Right lobe of liver (tissue), 6 donors: Measurements from ENCODE around the gene EVPLL. TPM values are rescaled to one million over a fixed set of nuclear protein-coding genes. Genes with fewer than 3 reads are reported as not detected.
"Not testable (repeated sequence)": the region's sequence is repeated elsewhere in the genome, so short reads cannot be mapped to it uniquely, and the experiment has no call there.

Experiments
- ATAC-seq, 4 donors: fragments of 200-7000 bp; cut with Tn5 transposase; one replicate each; pipeline ENCODE4 v1.9.1; 2020; ENCODE audit warnings: mild to moderate bottlenecking in 4 of 4, moderate library complexity in 4 of 4
- DNase-seq, 3 donors: peaks; one replicate each; pipeline ENCODE4 v3.0.0-alpha.2; 2020
- H3K27ac ChIP-seq, 3 donors: fragments of 200-600 bp; one replicate each; pipeline ENCODE4 v1.8.0; 2022
- H3K27me3 ChIP-seq, 2 donors: fragments of 200-600 bp; one replicate each; pipeline ENCODE4 v1.8.0; 2022
- H3K36me3 ChIP-seq, 4 donors: fragments of 200-600 bp; sonication (generic) in 1 of 4; one replicate each; pipeline versions ENCODE4 v1.5.1 to v1.8.0; 2017 to 2022; ENCODE audit warnings: control low read depth in 1 of 4
- H3K4me1 ChIP-seq, 4 donors: fragments of 200-600 bp; sonication (generic) in 1 of 4; one replicate each; pipeline versions ENCODE4 v1.5.1 to v1.8.0; 2017 to 2022; ENCODE audit warnings: control low read depth in 1 of 4
- H3K4me3 ChIP-seq, 3 donors: fragments of 200-600 bp; one replicate each; pipeline ENCODE4 v1.8.0; 2022
- H3K9me3 ChIP-seq, 4 donors: fragments of 200-600 bp; sonication (generic) in 1 of 4; one replicate each; pipeline versions ENCODE4 v1.5.1 to v1.8.0; 2017 to 2022; ENCODE audit warnings: control low read depth in 1 of 4
- CTCF ChIP-seq, 4 donors: fragments of 200-600 bp in 3 of 4; fragments of 450-650 bp in 1 of 4; IDR thresholded peaks; one replicate each; pipeline versions ENCODE4 v1.5.1 to v1.8.0; 2016 to 2022; ENCODE audit warnings: antibody characterized with exemption in 4 of 4, mild to moderate bottlenecking in 2 of 4
- POLR2A ChIP-seq: fragments of 450-650 bp; IDR thresholded peaks from one replicate; pipeline ENCODE4 v1.6.1; 2017; ENCODE audit warnings: antibody characterized with exemption, mild to moderate bottlenecking
- WGBS: methylation state at CpG from one replicate; pipeline ENCODE4 v1.1.6; 2018; ENCODE audit warnings: low coverage, low lambda C conversion rate; ENCODE audit not compliant: insufficient coverage; ENCODE audit errors: missing lambda C conversion rate; 5-methylcytosine and 5-hydroxymethylcytosine counted together
- intact Hi-C, 2 donors: fragments of 100-400 bp; cut with DNase I; formaldehyde crosslinking; loops; one replicate each; pipeline versions ENCODE4 v1.11.2 to v1.14.1; 2022
- total RNA-seq, 6 experiments: library from RNA; depleted of rRNA in 2 of 6; stranded (reverse); fragments of >200 nt in 2 of 6; fragmentation: NEBNext Ultra II Directional in 3 of 6; extraction: Animal tissue kit (Norgen Biotek cat#: 25700) in 3 of 6; gene quantifications; one replicate each; pipeline versions ENCODE4 v1.1.0 to v1.2.4, GENCODE V29; 2016 to 2023
- donor health status: DM: no; HTN: yes; CAD: no.
- donor health status: DM: no; HTN: no; CAD: no.
- donor health status: DM: no; HTN: no; CAD: no.
- donor health status: DM: no; HTN: yes; CAD: no.
- donor health status: DM: no; HTN: yes; CAD: no.

The EVPLL gene
- total RNA-seq, 6 experiments from 2014 or later = 0.46 to 1.6 (median 1.0) TPM

GRCh38 chr17:18381158-18381952 is 3.8 kb downstream of the EVPLL start:
- no peaks in the 10 kb centered on the region for H3K27me3 ChIP-seq
- no peaks in the 10 kb centered on the region for H3K36me3 ChIP-seq
- no peak overlapping the region for H3K27ac ChIP-seq
- DNase-seq = peak in 2 of 3 donors; percentile 52 to 54
- H3K4me3 ChIP-seq = no peak overlapping the region
- TF ChIP-seq CTCF (IDR thresholded peaks at IDR 0.05) (no peak), POLR2A (no peak)
- peaks cover 0 to 16% (median 3%) of the 10 kb centered on the region in 4 donors for H3K4me1 ChIP-seq
- 50% methylated on average over 4 of the region's 23 CpGs for WGBS
- intact Hi-C loops = no loop called here
- no peak for ATAC-seq
- no peaks in the 10 kb centered on the region for H3K9me3 ChIP-seq

DNA sequence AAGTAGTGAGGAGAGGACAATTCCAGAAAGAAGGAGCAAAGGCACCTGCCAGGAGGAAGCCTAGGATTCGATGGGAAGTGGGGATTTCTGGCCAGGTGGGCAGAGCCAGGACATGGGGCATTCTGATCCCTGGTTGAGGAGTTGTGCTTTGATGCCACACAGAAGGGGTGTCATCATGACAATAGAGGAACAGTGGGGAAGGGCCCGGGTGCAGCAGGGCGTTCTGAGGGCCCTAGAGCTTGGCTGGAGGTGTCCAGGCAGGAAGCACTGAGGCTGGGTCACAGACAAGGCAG is 4.3 kb downstream of the EVPLL start:
- no peaks in the 10 kb centered on the region for H3K9me3 ChIP-seq
- no peaks in the 10 kb centered on the region for H3K36me3 ChIP-seq
- peaks cover 0 to 16% (median 3%) of the 10 kb centered on the region in 4 donors for H3K4me1 ChIP-seq
- intact Hi-C loops = no loop called here
- no peak overlapping the region for H3K27ac ChIP-seq
- DNase-seq = no peak
- WGBS = 89% methylated on average over 1 of the region's 3 CpGs
- TF ChIP-seq CTCF (IDR thresholded peaks at IDR 0.05) (no peak), POLR2A (no peak)
- no peak for ATAC-seq
- H3K4me3 ChIP-seq = no peak overlapping the region
- H3K27me3 ChIP-seq = no peaks in the 10 kb centered on the region

GRCh38 chr17:18382441-18383078 is 5.0 kb downstream of the EVPLL start:
- Histone ChIP-seq H3K4me3 (no peak overlapping the region), H3K27me3 (no peaks in the 10 kb centered on the region), H3K27ac (no peak overlapping the region), H3K36me3 (no peaks in the 10 kb centered on the region), H3K4me1 (peaks cover 0 to 12% (median 0%) of the 10 kb centered on the region in 4 donors), H3K9me3 (no peaks in the 10 kb centered on the region)
- WGBS = 91% methylated on average over 10 of the region's 36 CpGs
- DNase-seq (peak in 1 of 3 donors; percentile 43), ATAC-seq (no peak)
- TF ChIP-seq POLR2A (no peak), CTCF (IDR thresholded peaks at IDR 0.05) (no peak)
- intact Hi-C loops = no loop called here

GRCh38 chr17:18383079-18383481 is 5.5 kb downstream of the EVPLL start:
- DNase-seq, H3K27me3 ChIP-seq: not testable (repeated sequence)

DNA sequence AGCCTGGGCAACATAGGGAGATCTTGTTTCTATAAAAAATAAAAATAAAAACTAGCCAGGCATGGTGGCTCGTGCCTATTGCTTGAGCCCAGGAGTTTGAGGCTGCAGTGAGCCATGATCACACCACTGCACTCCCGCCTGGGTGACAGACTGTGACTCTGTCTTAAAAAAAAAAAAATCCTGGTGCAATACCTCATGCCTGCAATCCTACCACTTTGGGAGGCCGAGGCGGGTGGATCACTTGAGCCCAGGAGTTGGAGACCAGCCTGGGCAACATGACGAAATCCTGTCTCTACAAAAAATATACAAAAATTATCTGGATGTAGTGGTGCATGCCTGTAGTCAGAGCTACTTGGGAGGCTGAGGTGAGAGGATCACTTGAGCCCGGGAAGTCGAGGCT is 6.7 kb downstream of the EVPLL start:
- H3K4me3 ChIP-seq, H3K27me3 ChIP-seq, H3K27ac ChIP-seq, H3K4me1 ChIP-seq, intact Hi-C loops, H3K9me3 ChIP-seq, H3K36me3 ChIP-seq, ATAC-seq: not testable (repeated sequence)
- WGBS = 79% methylated on average over 2 of the region's 7 CpGs
- peak in 1 of 3 donors; percentile 7 for DNase-seq

More at GRCh38 chr17:18383079-18383481, 5.5 kb downstream of the EVPLL start:
- H3K9me3 ChIP-seq, H3K27ac ChIP-seq, H3K36me3 ChIP-seq, intact Hi-C loops, ATAC-seq, H3K4me1 ChIP-seq, H3K4me3 ChIP-seq: not testable (repeated sequence)
- whole genome bisulfite sequencing = 40% methylated on average over 1 of the region's 36 CpGs

- 92% methylated on average over 4 of the region's 5 CpGs for WGBS
- H3K9me3 ChIP-seq, H3K4me1 ChIP-seq, intact Hi-C loops, H3K27me3 ChIP-seq, ATAC-seq, H3K4me3 ChIP-seq, H3K27ac ChIP-seq, H3K36me3 ChIP-seq: not testable (repeated sequence)
- DNase-seq = peak in 1 of 3 donors; percentile 16
These were observed 10.0 kb downstream of the EVPLL start for GRCh38 chr17:18387583-18387982.

DNA sequence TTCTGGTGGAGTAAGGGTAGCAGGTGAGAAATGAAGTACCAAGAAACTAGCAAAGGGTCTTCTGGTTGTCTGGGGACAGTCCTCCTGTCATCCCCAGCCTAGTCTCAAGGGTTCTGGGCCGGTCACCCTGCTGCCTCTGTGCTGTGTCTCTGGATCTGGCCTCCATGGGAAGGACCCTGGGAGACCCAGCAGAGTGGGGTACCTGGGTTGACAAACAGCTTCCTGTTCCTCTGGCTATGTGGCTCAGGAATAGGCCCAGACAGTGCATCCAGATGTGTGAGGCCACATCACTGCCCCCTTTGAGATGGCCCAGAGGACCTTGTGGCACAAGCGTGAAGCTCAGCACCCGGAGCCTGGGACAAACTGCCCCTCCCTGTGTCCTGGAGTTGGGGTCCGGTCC is 10.7 kb downstream of the EVPLL start:
- H3K27ac ChIP-seq, H3K4me3 ChIP-seq, H3K36me3 ChIP-seq, H3K4me1 ChIP-seq, H3K9me3 ChIP-seq, H3K27me3 ChIP-seq, intact Hi-C loops: not testable (repeated sequence)
- DNase-seq = peak in 1 of 3 donors; percentile 25
- ATAC-seq = peak in 1 of 4 donors; percentile 10
- WGBS = 55% methylated on average over 1 of the region's 4 CpGs

- intact Hi-C loops, H3K9me3 ChIP-seq, H3K27ac ChIP-seq, DNase-seq, H3K4me1 ChIP-seq, H3K27me3 ChIP-seq, H3K4me3 ChIP-seq, H3K36me3 ChIP-seq: not testable (repeated sequence)
- WGBS = 88% methylated on average over 1 of the region's 10 CpGs
- peak; percentile 28 to 57 (median 42) for ATAC-seq
These were observed 11.2 kb downstream of the EVPLL start for GRCh38 chr17:18388728-18389127.
